K562 (cell line): Measurements from ENCODE around the gene ASB2. TPM values are rescaled to one million over a fixed set of nuclear protein-coding genes. Genes with fewer than 3 reads are reported as not detected.

Source experiments
- ATAC-seq: fragments of 200-7000 bp; cut with Tn5 transposase; 3 replicates; pipeline ENCODE4 v1.9.1; 2020; ENCODE audit warnings: moderate library complexity
- BruUV-seq: library from RNA; stranded (reverse); fragments of 400-500 nt; replicated peaks from 2 replicates; lab custom pipeline; 2021; lab: Mats Ljungman, UMichigan
- CTCF ChIA-PET: fragments of 300-600 bp; formaldehyde crosslinking; extraction: SDS; loops from one replicate; lab custom pipeline; 2021; ENCODE audit warnings: low intra/inter-chr PET ratio; lab: Yijun Ruan, JAX
- POLR2A ChIA-PET: fragments of 300-600, 350-650 bp; sonication (Branson Sonifier 250); formaldehyde crosslinking; extraction: SDS; loops from one replicate; lab custom pipeline; 2021; ENCODE audit warnings: antibody characterized with exemption, inconsistent platforms; lab: Yijun Ruan, JAX
- DNase-seq, 4 experiments: peaks; one replicate each; pipeline versions ENCODE4 v3.0.0 to v3.0.0-alpha.2; 2011 to 2018; ENCODE audit warnings: low spot score in 3 of 4, mixed read lengths in 3 of 4; ENCODE audit errors: extremely low read depth in 1 of 4
- FAIRE-seq: peaks from 2 replicates; lab custom pipeline; 2011; peaks lifted over from hg19 to GRCh38; lab: Jason Lieb, UNC
- H2AFZ ChIP-seq: 2 replicates; pipeline ENCODE4 v1.6.0; 2011; ENCODE audit warnings: low read depth, low read length, control low read depth, inconsistent platforms
- H3K27ac ChIP-seq: fragments of 200-600 bp; 3 replicates; pipeline ENCODE4 v1.8.0; 2011; ENCODE audit warnings: low read depth, mild to moderate bottlenecking, control low read depth, inconsistent platforms, low read length, moderate library complexity, mixed read lengths; ENCODE audit errors: extremely low read depth
- H3K27me3 ChIP-seq, 2 experiments: fragments of 300-600 bp in 1 of 2; 2 replicates in 1 of 2; 3 replicates in 1 of 2; pipeline versions ENCODE4 v1.6.0 to v1.8.0; 2011; ENCODE audit warnings: inconsistent platforms in 2 of 2, low read length in 2 of 2, mild to moderate bottlenecking in 1 of 2, mixed read lengths in 1 of 2, moderate library complexity in 1 of 2; ENCODE audit not compliant: control insufficient read depth in 2 of 2, insufficient read depth in 2 of 2
- H3K36me3 ChIP-seq: fragments of 300-600 bp; 3 replicates; pipeline ENCODE4 v1.8.0; 2011; ENCODE audit warnings: mild to moderate bottlenecking, low read length, inconsistent platforms; ENCODE audit not compliant: control insufficient read depth, insufficient read depth
- H3K4me1 ChIP-seq, 2 experiments: fragments of 200-600 bp in 1 of 2; replicated peaks in 1 of 2; 2 replicates in 1 of 2; 3 replicates in 1 of 2; pipeline versions ENCODE4 v1.5.1 to v1.8.0; 2011; ENCODE audit warnings: inconsistent platforms in 2 of 2, low read length in 2 of 2, mild to moderate bottlenecking in 1 of 2, mixed read lengths in 1 of 2, moderate library complexity in 1 of 2; ENCODE audit not compliant: control insufficient read depth in 2 of 2, insufficient read depth in 2 of 2
- H3K4me2 ChIP-seq: 2 replicates; pipeline ENCODE4 v1.6.1; 2011; ENCODE audit warnings: low read length, control low read depth, inconsistent platforms, mixed read lengths; ENCODE audit not compliant: insufficient read depth
- H3K4me3 ChIP-seq: fragments of 200-600 bp; sonication (generic), shearing (Covaris generic); 2 replicates; pipeline ENCODE4 v1.5.1; 2016; ENCODE audit warnings: control low read depth, inconsistent platforms
- H3K79me2 ChIP-seq: fragments of 200-600 bp; 3 replicates; pipeline ENCODE4 v1.8.0; 2011; ENCODE audit warnings: low read length, inconsistent platforms; ENCODE audit not compliant: control insufficient read depth, insufficient read depth
- H3K9ac ChIP-seq, 2 experiments: 2 replicates each; pipeline versions ENCODE4 v1.6.0 to v1.6.1; 2011; ENCODE audit warnings: low read depth in 2 of 2, low read length in 2 of 2, control low read depth in 1 of 2, inconsistent platforms in 1 of 2, mild to moderate bottlenecking in 1 of 2, mixed read lengths in 1 of 2; ENCODE audit not compliant: insufficient read depth in 1 of 2
- H3K9me1 ChIP-seq: one replicate; pipeline ENCODE4 v1.6.0; 2011; ENCODE audit warnings: inconsistent platforms, mild to moderate bottlenecking, low read length, moderate library complexity; ENCODE audit not compliant: control insufficient read depth, insufficient read depth
- H3K9me3 ChIP-seq: replicated peaks from 2 replicates; pipeline ENCODE4 v1.5.1; 2011; ENCODE audit warnings: low read depth, low read length, inconsistent platforms; ENCODE audit not compliant: control insufficient read depth, insufficient read depth
- H4K20me1 ChIP-seq: replicated peaks from 2 replicates; pipeline ENCODE4 v1.6.1; 2011; ENCODE audit warnings: low read length, inconsistent platforms, mixed read lengths; ENCODE audit not compliant: control insufficient read depth, insufficient read depth
- ATF4 ChIP-seq: fragments of 450-650 bp; formaldehyde crosslinking; IDR thresholded peaks from 2 replicates; pipeline ENCODE4 v1.4.0; 2022; ENCODE audit warnings: mild to moderate bottlenecking, moderate library complexity
- L3MBTL2 ChIP-seq: fragments of 450-650 bp; IDR thresholded peaks from 2 replicates; pipeline ENCODE4 v1.6.1; 2016; ENCODE audit warnings: mild to moderate bottlenecking, moderate library complexity
- ZBTB12 ChIP-seq: fragments of 250-450 bp; sonication (Bioruptor Pico); IDR thresholded peaks from 2 replicates; pipeline ENCODE4 v1.4.0; 2020
- ZKSCAN1 ChIP-seq: fragments of 150-350 bp; IDR thresholded peaks from 2 replicates; pipeline ENCODE4 v1.6.1; 2016; ENCODE audit warnings: low read depth, low read length
- ZNF121 ChIP-seq: sonication (generic); formaldehyde crosslinking; conservative IDR thresholded peaks from 2 replicates; pipeline ENCODE4 v1.8.0; 2022; ENCODE audit warnings: missing genetic modification reagents
- WGBS: fragments of 100-300 bp; shearing (Covaris generic); methylation state at CpG from one replicate; pipeline ENCODE4 v1.1.6; 2016; ENCODE audit warnings: low coverage, mixed read lengths; ENCODE audit not compliant: insufficient coverage; ENCODE audit errors: missing lambda C conversion rate; 5-methylcytosine and 5-hydroxymethylcytosine counted together
- in situ Hi-C: fragments of 300-500 bp; cut with MboI; formaldehyde crosslinking; loops from 4 replicates; pipeline ENCODE4 v1.15.0; 2018; ENCODE audit warnings: inconsistent platforms, mixed read lengths
- intact Hi-C: fragments of 100-400 bp; cut with micrococcal nuclease; formaldehyde crosslinking; loops from 2 replicates; pipeline ENCODE4 v1.14.2; 2022
- polyA plus RNA-seq, 8 experiments: library from polyadenylated mRNA; depleted of rRNA in 4 of 8; stranded (reverse) in 5 of 8; unstranded in 3 of 8; fragments of >200 nt; fragmentation: Nextera tagmentation in 2 of 8; fragmentation: Illumina TruSeq in 1 of 8; extraction: Ambion mirVana in 2 of 8; extraction: Trizol in 1 of 8; gene quantifications; 2 replicates each; pipeline versions ENCODE4 v1.2.1 to v1.2.3, GENCODE V29; 2011 to 2014; ENCODE audit warnings: inconsistent platforms in 1 of 8, missing spikeins in 1 of 8
- total RNA-seq, 7 experiments: library from RNA; depleted of rRNA in 6 of 7; stranded (reverse); fragments of >200 nt in 6 of 7; fragmentation: Illumina TruSeq in 2 of 7; extraction: Trizol in 2 of 7; gene quantifications; 2 replicates each; pipeline versions ENCODE4 v1.2.1 to v1.2.3, GENCODE V29; 2011 to 2021; ENCODE audit warnings: low replicate concordance in 1 of 7
- TF ChIP-seq, protein P1 (sequence below): fragments of 250-450 bp; sonication (Bioruptor Pico); IDR thresholded peaks from 2 replicates; pipeline ENCODE4 v1.9.0; 2021; ENCODE audit warnings: mild to moderate bottlenecking

ASB2 gene
- total and polyA plus RNA-seq, 9 of the 15 experiments (the other 6 are each of a cell fraction or from before 2014, with no cell fraction given), result not detected

GRCh38 chr14:93994919-93995682 is 18.7 kb upstream of the ASB2 start:
- H2AFZ ChIP-seq, result no peak overlapping the region
- H3K79me2 ChIP-seq, result no peaks in the 10 kb centered on the region
- BruUV-seq, result no TSS peak
- WGBS, result 2% methylated on average over 8 of the region's 13 CpGs
- H3K4me1 ChIP-seq, result no peaks in the 10 kb centered on the region
- no peak for TF ChIP-seq ZNF121 (CRISPR knock-in tag)
- no peaks in the 10 kb centered on the region for H3K36me3 ChIP-seq
- H3K9me1 ChIP-seq, result no peaks in the 10 kb centered on the region
- FAIRE-seq (no peak), ATAC-seq (no peak), DNase-seq (no peak)
- intact Hi-C loops, result no loop called here
- ChIA-PET CTCF (no interaction called here), POLR2A (no interaction called here)
- H3K4me3 ChIP-seq, result no peak overlapping the region
- H3K27me3 ChIP-seq, result peaks cover 0 to 25% of the 10 kb centered on the region in 2 experiments; a peak in 2 of 5 replicates
- no peak overlapping the region for H3K9ac ChIP-seq
- H4K20me1 ChIP-seq, result no peaks in the 10 kb centered on the region
- in situ Hi-C loops, result no loop called here
- H3K27ac ChIP-seq, result no peak overlapping the region
- no peak overlapping the region for H3K4me2 ChIP-seq
- H3K9me3 ChIP-seq, result no peaks in the 10 kb centered on the region

GRCh38 chr14:93993382-93993781 is 17.0 kb upstream of the ASB2 start:
- H3K4me3 ChIP-seq, result no peak overlapping the region
- POLR2A ChIA-PET, result no interaction called here

More at GRCh38 chr14:93993382-93993781, 17.0 kb upstream of the ASB2 start:
- in situ Hi-C loops, result no loop called here
- no peaks in the 10 kb centered on the region for H3K4me1 ChIP-seq
- no peak for ATAC-seq
- BruUV-seq, result no TSS peak
- 0% methylated on average over 6 of the region's 6 CpGs for WGBS
- TF ChIP-seq ZKSCAN1 (no peak), ATF4 (CRISPR knock-in tag) (no peak), L3MBTL2 (no peak), ZBTB12 (CRISPR knock-in tag) (no peak)
- TF ChIP-seq, protein P1, sequence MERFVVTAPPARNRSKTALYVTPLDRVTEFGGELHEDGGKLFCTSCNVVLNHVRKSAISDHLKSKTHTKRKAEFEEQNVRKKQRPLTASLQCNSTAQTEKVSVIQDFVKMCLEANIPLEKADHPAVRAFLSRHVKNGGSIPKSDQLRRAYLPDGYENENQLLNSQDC (CRISPR knock-in tag), result no peak
- H3K36me3 ChIP-seq, result no peaks in the 10 kb centered on the region
- FAIRE-seq, result no peak
- H3K9me1 ChIP-seq, result no peaks in the 10 kb centered on the region
- no peaks in the 10 kb centered on the region for H4K20me1 ChIP-seq
- intact Hi-C loops, result no loop called here
- no peaks in the 10 kb centered on the region for H3K79me2 ChIP-seq
- H3K27me3 ChIP-seq, result peaks cover 0 to 25% of the 10 kb centered on the region in 2 experiments; a peak in 2 of 5 replicates
- H3K9me3 ChIP-seq, result no peaks in the 10 kb centered on the region
- no peak overlapping the region for H2AFZ ChIP-seq
- CTCF ChIA-PET, result no interaction called here
- DNase-seq, result no peak
- no peak overlapping the region for H3K27ac ChIP-seq
- no peak overlapping the region for H3K4me2 ChIP-seq
- H3K9ac ChIP-seq, result no peak overlapping the region
